Measurements from ENCODE around the gene SYT17. TPM values are rescaled to one million over a fixed set of nuclear protein-coding genes. Genes with fewer than 3 reads are reported as not detected.

SYT17 gene
- total RNA-seq, 2 donors from 2014 or later: 1.8 to 1.9 TPM

- H3K36me3 ChIP-seq: no peaks in the 10 kb centered on the region
- no peak for ATAC-seq (ENCODE audit: insufficient number of reproducible peaks, low FRiP score, low read depth)
Observed at GRCh38 chr16:19297454-19297853, 129.4 kb downstream of the SYT17 start.

GRCh38 chr16:19299565-19299964 is 131.5 kb downstream of the SYT17 start:
- no peaks in the 10 kb centered on the region for H3K27me3 ChIP-seq (replicated peaks; ENCODE audit: insufficient read depth)
- no peaks in the 10 kb centered on the region for H3K9me3 ChIP-seq
- DNase-seq (ENCODE audit: low spot score) (no peak), ATAC-seq (ENCODE audit: insufficient number of reproducible peaks, low FRiP score, low read depth) (no peak)
- H3K4me1 ChIP-seq (ENCODE audit: control insufficient read depth in 1 of 2, low read depth in 2 of 2): no peaks in the 10 kb centered on the region
- no peak overlapping the region for H3K4me3 ChIP-seq
- no peak overlapping the region for H3K27ac ChIP-seq
- no peaks in the 10 kb centered on the region for H3K36me3 ChIP-seq
- no peak for TF ChIP-seq CTCF (IDR thresholded peaks at IDR 0.05)

More at GRCh38 chr16:19297454-19297853, 129.4 kb downstream of the SYT17 start:
- no peak for DNase-seq (ENCODE audit: low spot score)
- Histone ChIP-seq H3K9me3 (no peaks in the 10 kb centered on the region), H3K27ac (no peak overlapping the region), H3K4me1 (ENCODE audit: control insufficient read depth in 1 of 2, low read depth in 2 of 2) (no peaks in the 10 kb centered on the region), H3K27me3 (replicated peaks; ENCODE audit: insufficient read depth) (no peaks in the 10 kb centered on the region), H3K4me3 (no peak overlapping the region)
- TF ChIP-seq CTCF (IDR thresholded peaks at IDR 0.05): no peak

- Histone ChIP-seq H3K4me1 (ENCODE audit: control insufficient read depth in 1 of 2, low read depth in 2 of 2) (no peaks in the 10 kb centered on the region), H3K27me3 (replicated peaks; ENCODE audit: insufficient read depth) (no peaks in the 10 kb centered on the region), H3K9me3 (no peaks in the 10 kb centered on the region), H3K36me3 (no peaks in the 10 kb centered on the region), H3K27ac (no peak overlapping the region), H3K4me3 (no peak overlapping the region)
- DNase-seq (ENCODE audit: low spot score) (no peak), ATAC-seq (ENCODE audit: insufficient number of reproducible peaks, low FRiP score, low read depth) (no peak)
- TF ChIP-seq CTCF (IDR thresholded peaks at IDR 0.05): no peak
Observed at GRCh38 chr16:19301931-19302330, 133.9 kb downstream of the SYT17 start.

GRCh38 chr16:19304750-19305149 is 136.7 kb downstream of the SYT17 start:
- H3K27ac ChIP-seq: no peak overlapping the region
- no peak overlapping the region for H3K4me3 ChIP-seq
- no peak for ATAC-seq (ENCODE audit: insufficient number of reproducible peaks, low FRiP score, low read depth)
- no peak for TF ChIP-seq CTCF (IDR thresholded peaks at IDR 0.05)
- H3K9me3 ChIP-seq: no peaks in the 10 kb centered on the region
- no peaks in the 10 kb centered on the region for H3K4me1 ChIP-seq (ENCODE audit: control insufficient read depth in 1 of 2, low read depth in 2 of 2)
- no peaks in the 10 kb centered on the region for H3K27me3 ChIP-seq (replicated peaks; ENCODE audit: insufficient read depth)
- DNase-seq (ENCODE audit: low spot score): no peak
- no peaks in the 10 kb centered on the region for H3K36me3 ChIP-seq

GRCh38 chr16:19305443-19305842 is 137.4 kb downstream of the SYT17 start:
- Histone ChIP-seq H3K36me3 (no peaks in the 10 kb centered on the region), H3K9me3 (no peaks in the 10 kb centered on the region), H3K27ac (no peak overlapping the region), H3K4me1 (ENCODE audit: control insufficient read depth in 1 of 2, low read depth in 2 of 2) (no peaks in the 10 kb centered on the region), H3K4me3 (no peak overlapping the region), H3K27me3 (replicated peaks; ENCODE audit: insufficient read depth) (no peaks in the 10 kb centered on the region)
- TF ChIP-seq CTCF (IDR thresholded peaks at IDR 0.05): no peak
- DNase-seq (ENCODE audit: low spot score) (no peak), ATAC-seq (ENCODE audit: insufficient number of reproducible peaks, low FRiP score, low read depth) (no peak)

Data from thoracic aorta (tissue), 2 donors.